GM21390 (cell line): ENCODE data around the gene GAREM2.
"Not testable (repeated sequence)": the region's sequence is repeated elsewhere in the genome, so short reads cannot be mapped to it uniquely, and the experiment has no call there.

Source experiments
- ATAC-seq: cut with Tn5 transposase; IDR thresholded peaks from one replicate; pipeline ENCODE4 v1.9.1; 2021; ENCODE audit not compliant: unreplicated experiment

Gene GAREM2

DNA sequence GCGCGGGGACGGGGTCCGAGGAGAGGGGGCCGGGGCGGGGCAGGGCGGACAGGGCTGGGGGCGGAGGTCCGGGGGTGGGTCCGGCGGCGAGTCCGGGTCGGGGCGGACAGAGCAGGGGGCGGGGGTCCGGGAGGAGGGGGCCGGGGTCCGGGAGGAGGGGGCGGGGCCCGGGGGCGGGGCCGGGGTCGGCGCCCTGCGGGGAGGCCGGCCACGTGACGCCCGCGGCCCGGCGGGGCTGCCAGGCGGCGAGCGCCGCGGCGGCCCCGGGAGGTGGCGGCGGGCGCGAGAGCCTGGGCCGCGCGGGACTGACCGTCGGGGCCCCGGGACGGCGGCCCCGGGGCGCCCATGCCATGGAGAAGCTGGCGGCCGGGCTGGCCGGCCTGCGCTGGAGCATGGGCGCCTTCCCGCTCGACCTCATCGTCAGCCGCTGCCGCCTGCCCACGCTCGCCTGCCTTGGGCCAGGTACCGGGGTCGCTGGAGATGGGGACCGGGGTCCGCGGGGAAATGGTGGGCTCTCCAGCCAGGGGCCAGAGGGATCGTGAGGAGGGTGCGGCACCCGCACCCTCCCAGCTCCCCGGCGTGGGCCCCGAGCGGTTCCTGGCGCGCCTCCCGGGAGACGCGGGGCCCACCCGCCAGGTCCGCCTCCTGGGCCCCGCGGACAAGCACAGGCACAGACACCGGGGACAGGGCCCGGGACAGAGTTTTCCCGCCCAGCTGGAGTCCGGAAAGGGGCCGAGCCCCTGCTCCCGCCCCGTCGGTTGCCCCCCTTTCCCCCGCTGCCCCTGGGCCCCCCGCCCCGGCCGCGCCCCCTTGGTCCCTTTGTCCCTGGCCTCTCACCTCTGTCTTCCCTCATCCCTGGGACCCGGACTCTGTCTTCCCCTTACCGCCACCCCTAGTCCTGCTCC, at the start of gene GAREM2:
TSS of gene GAREM2 (plus strand) at position 218 of the 905 bp plus-strand sequence. CDS start at position 351, 133 bp downstream.
- ATAC-seq, result no peak

DNA sequence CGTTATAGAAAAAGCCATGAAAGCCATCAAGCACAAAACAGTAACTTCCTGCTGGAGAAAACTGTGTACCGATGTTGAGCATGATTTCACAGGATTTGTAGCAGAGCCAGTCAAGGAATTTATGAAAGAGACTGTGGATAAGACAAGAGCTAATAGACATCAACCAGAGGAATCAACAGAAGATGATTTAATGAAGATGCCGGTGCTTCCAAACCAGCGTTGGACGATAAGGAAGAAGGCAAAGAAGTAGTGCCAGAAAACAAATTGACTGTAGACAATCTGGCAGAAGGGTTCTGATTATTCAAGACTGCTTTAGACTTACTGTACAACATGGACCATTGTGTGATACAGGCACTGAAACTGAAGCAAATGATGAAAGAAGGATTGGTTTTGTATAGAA, 49.5 kb upstream of the GAREM2 start:
- ATAC-seq, result no peak

GRCh38 chr2:26126074-26126473, 46.8 kb upstream of the GAREM2 start:
- no peak for ATAC-seq

DNA sequence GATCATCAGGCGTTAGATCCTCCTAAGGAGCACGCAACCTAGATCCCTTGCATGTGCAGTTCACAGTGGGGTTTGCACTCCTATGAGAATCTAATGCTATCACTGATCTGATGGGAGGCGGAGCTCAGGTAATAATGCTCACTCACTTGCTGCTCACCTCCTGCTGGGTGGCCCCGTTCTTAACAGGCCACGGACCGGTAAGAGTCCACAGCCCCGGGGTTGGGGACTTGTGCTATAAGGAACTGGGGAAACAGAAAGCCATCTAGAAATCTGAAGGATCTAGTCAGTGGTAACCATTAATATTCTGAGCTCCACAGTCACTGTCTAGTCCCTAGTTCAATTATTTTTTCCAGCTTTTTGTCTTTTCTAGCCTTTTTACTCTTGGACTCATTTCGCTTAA, 44.7 kb upstream of the GAREM2 start:
- ATAC-seq, result no peak

DNA sequence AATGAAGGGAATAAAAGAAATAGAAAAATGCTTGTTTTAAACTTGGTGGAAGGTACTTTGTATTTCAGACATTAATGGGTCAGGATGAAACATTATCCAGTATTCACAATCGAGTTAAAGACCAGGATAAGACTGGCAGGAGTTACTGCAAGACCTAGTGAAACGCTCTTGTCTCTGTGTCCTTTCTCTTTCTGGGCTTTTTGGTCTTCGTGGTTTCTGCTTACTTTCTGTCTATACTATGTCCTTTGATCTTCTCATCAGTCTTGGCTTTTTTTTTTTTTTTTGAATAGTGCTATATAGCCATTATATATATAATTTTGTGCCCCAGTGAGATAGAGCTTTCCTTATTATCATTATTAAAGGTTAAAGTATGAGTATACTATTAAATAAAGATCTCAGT, 42.1 kb upstream of the GAREM2 start:
- ATAC-seq, result no peak

DNA sequence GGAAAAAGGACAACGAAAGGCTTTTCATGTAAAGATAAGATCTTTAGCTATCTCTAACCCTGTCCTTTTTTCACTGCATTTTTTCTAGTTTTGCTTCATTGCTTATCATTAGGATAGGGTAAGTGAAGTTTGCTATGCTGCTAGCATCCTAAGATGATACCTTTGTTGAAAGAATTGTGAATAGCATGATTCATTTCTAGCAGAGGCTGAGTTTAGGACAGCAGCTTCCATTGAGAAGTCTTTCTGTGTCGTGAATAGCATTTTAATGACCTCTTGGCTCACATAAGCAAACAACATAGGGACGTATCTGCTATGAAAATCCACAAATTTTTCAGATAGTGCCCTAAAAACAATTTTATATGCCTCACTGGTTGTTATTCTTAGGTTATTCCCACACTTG, 36.4 kb upstream of the GAREM2 start:
- no peak for ATAC-seq

DNA sequence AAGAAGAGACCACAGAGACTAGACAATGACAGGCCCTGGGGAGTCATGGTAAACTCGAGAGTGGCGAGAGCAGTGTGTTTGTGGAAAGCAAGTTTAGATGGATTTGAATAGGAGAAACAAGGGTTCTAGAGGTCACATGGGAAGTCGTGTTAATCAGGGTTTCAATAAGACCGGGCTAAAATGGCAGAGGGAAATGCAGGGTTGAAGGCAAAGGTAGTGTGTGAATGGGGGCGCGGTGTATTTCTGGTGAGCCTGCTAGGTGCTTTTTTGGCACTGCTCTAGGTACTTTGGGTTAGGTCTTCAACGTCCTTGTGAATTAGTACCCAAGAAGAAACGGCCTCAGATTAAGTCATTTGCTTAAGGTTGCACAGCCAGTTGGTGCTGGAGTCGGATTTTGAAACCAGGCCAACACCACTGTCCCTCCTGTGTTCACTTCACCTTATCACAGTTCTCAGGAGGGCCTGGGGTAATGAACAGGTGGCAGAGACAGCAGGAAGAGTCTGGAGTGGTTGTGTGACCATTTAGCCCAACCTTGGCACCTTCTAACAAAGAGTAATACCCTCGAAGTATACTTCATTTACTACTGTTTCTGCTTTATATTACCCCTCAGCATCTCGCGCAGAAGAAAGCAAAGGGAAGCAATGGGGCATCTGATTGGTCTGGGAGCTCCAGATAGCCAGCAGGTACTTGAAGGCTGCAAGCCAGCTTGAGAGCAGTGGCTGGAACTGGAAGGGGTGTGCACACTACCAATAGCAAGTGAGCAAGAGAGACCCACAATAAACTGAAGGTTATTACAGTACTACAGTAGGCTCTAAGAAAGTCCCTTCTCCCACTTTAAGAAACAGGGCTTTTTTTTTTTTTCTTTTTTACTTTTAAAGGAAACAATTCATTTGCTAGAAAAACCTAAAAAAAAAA, 33.4 kb upstream of the GAREM2 start:
- ATAC-seq, result no peak

DNA sequence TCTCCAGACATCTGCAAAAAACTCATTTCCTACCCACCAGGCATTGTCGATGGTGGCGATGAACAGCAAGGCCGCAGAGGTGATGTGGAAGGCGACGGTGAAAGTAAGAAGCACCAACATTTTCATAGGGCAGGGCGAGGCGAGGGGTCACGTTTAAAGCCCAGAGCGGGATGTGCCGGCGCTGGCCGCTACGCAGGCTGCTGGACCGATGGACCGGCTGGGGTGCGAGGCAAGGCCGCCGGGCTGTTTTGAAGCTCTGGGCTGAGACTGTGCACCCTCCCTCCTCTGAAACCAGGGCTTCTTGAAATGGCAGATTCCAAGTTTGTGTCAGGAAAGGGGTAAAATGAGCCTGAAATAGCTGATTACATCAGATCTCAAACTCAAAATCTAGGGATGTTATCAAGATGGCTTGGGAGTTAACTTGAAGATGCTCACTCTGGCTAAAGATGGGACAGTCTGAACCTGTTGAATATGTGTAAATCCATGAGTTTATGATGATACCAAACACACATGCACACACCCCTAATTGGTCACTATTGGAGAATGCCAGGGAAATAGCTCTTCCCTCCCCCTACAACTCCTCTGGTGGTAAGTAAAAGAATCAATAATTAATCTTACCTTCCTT, 31.6 kb upstream of the GAREM2 start:
- ATAC-seq, result no peak

- no peak for ATAC-seq
Observed at GRCh38 chr2:26144031-26144430, 28.9 kb upstream of the GAREM2 start.

DNA sequence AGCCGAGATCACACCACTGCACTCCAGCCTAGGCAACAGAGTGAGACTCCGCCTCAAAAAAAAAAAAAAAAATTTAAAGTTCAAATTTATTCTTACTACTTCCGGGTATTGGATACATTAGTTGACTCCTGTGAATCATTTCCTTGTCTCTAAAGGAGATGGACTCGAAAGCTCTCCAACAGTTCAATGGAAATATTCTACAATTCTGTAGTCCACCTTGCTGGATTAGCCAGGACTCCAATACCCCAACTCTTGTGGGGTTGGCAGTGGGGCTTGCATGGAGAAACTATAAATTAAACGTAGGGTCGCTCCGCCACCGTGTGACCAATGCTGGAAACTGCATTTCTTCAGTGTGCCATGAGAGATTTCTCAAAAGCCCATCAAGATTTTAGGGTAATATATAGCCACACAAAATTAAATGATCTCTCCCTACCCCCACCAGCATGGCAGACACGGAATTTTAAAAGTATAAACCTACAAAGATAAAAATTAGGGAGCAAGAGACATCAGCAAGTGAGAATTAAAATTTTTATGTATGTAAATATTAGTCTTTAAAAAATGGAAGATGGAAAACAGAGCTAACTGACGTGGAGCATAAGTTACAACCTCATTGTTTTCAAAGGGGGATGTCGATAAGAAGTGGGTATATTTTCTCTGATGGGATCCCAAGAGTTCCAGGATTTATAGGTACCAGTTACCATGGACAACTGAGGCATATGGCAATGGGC, 27.8 kb upstream of the GAREM2 start:
- ATAC-seq, result no peak

GRCh38 chr2:26148501-26148900, 24.4 kb upstream of the GAREM2 start:
- no peak for ATAC-seq

- ATAC-seq, result no peak
Observed at GRCh38 chr2:26150243-26150642, 22.6 kb upstream of the GAREM2 start.

DNA sequence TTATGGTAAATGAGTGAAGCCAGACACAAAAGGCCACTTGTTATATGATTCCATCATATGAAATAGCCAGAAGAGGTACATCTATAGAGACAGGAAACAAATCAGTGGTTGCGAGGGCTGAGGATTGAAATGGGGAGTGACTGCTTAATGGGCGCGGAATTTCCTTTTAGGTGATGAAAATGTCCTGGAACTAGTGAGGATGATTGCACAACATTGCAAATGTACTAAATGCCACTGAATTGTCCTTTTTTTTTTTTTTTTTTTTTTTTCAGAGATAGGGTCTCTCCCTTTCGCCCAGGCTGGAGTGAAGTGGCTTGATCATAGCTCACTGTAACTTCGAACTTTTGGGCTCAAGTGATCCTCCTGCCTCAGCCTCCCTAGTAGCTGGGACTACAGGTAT, 15.3 kb upstream of the GAREM2 start:
- no peak for ATAC-seq

- no peak for ATAC-seq
Observed at GRCh38 chr2:26161926-26162325, 11.0 kb upstream of the GAREM2 start.

- ATAC-seq, result no peak
Observed at GRCh38 chr2:26162963-26163362, 9.9 kb upstream of the GAREM2 start.

DNA sequence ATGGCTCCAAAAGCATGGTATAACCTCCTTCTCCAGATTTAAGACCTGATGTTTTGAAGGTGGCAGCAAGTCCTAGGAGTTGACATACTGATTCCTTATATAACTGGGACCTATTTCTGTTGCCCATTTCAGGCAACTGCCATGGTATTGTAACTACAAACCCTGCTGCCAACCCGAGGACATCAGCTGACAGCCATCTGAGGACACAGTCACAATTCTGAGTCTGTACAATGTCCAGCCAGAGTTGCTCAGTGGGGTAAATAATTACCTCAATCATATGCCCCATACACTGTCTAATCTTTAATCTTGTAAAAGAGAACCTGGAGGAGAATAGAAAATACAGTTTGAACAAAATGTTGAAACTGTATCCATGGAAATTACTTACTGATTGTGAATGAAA, 8.7 kb upstream of the GAREM2 start:
- ATAC-seq, result no peak

- ATAC-seq, result no peak
Observed at GRCh38 chr2:26164641-26165211, 8.2 kb upstream of the GAREM2 start.

DNA sequence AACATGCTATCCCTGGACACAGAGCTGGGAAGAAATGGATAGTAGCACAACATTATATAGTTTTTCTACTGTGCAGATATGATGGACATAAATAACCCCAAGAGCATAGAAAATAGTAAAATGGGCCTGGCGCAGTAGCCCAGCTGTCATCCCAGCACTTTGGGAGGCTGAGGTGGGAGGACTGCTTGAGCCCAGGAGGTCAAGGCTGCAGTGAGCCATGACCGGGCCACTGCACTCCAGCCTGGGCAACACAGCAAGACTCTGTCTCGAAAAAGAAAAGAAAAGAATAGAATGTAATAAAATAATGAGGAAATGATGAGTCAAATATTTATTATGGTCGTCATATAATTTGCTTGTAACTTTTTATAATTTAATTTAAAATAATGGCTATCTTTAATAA, 7.5 kb upstream of the GAREM2 start:
- ATAC-seq, result no peak

- ATAC-seq, result not testable (repeated sequence)
Observed at GRCh38 chr2:26166541-26166940, 6.3 kb upstream of the GAREM2 start.

GRCh38 chr2:26168785-26169184, 4.1 kb upstream of the GAREM2 start:
- ATAC-seq, result no peak
